Astrocyte (in vitro differentiated cells and primary cell): ENCODE data around the gene ABLIM2. TPM values are rescaled to one million over a fixed set of nuclear protein-coding genes. Genes with fewer than 3 reads are reported as not detected.
"Not testable (repeated sequence)": the region's sequence is repeated elsewhere in the genome, so short reads cannot be mapped to it uniquely, and the experiment has no call there.

Experiments
- DNase-seq: peaks from one replicate; pipeline ENCODE4 v3.0.0-alpha.2; 2010; ENCODE audit warnings: low read depth
- FAIRE-seq: peaks from 2 replicates; lab custom pipeline; 2011; peaks lifted over from hg19 to GRCh38; lab: Jason Lieb, UNC
- H2AFZ ChIP-seq: 2 replicates; pipeline ENCODE4 v1.6.0; 2012; ENCODE audit warnings: low read depth, low read length, inconsistent platforms
- H3K27ac ChIP-seq: 2 replicates; pipeline ENCODE4 v1.5.1; 2011; ENCODE audit warnings: low read depth, low read length, inconsistent platforms
- H3K27me3 ChIP-seq: 2 replicates; pipeline ENCODE4 v1.6.0; 2011; ENCODE audit warnings: low read length, inconsistent platforms; ENCODE audit not compliant: insufficient read depth
- H3K36me3 ChIP-seq: 2 replicates; pipeline ENCODE4 v1.5.1; 2011; ENCODE audit warnings: low read length, inconsistent platforms; ENCODE audit not compliant: insufficient read depth
- H3K4me1 ChIP-seq: 2 replicates; pipeline ENCODE4 v1.5.1; 2011; ENCODE audit warnings: low read length, inconsistent platforms; ENCODE audit not compliant: insufficient read depth
- H3K4me2 ChIP-seq: 2 replicates; pipeline ENCODE4 v1.6.0; 2012; ENCODE audit warnings: low read length, inconsistent platforms
- H3K4me3 ChIP-seq: 2 replicates; pipeline ENCODE4 v1.5.1; 2011; ENCODE audit warnings: low read depth, mild to moderate bottlenecking, low read length, inconsistent platforms; ENCODE audit not compliant: insufficient read depth
- H3K79me2 ChIP-seq: 2 replicates; pipeline ENCODE4 v1.6.0; 2012; ENCODE audit warnings: mild to moderate bottlenecking, low read length, inconsistent platforms; ENCODE audit not compliant: insufficient read depth
- H3K9ac ChIP-seq: 2 replicates; pipeline ENCODE4 v1.6.0; 2012; ENCODE audit warnings: mild to moderate bottlenecking, low read length, inconsistent platforms
- H3K9me3 ChIP-seq: 2 replicates; pipeline ENCODE4 v1.5.1; 2012; ENCODE audit warnings: low read depth, mild to moderate bottlenecking, low read length, inconsistent platforms; ENCODE audit not compliant: insufficient read depth
- H4K20me1 ChIP-seq: 2 replicates; pipeline ENCODE4 v1.6.0; 2012; ENCODE audit warnings: low read length, inconsistent platforms; ENCODE audit not compliant: insufficient read depth
- H3K27ac Mint-ChIP-seq: one replicate; pipeline ENCODE4 v1.8.0; 2021; ENCODE audit warnings: mild to moderate bottlenecking, mixed read lengths; ENCODE audit not compliant: unreplicated experiment
- H3K27me3 Mint-ChIP-seq: one replicate; pipeline ENCODE4 v1.8.0; 2021; ENCODE audit warnings: low read depth, mixed read lengths; ENCODE audit not compliant: unreplicated experiment
- H3K36me3 Mint-ChIP-seq: one replicate; pipeline ENCODE4 v1.8.0; 2021; ENCODE audit warnings: low read depth, mixed read lengths; ENCODE audit not compliant: unreplicated experiment
- H3K4me1 Mint-ChIP-seq: one replicate; pipeline ENCODE4 v1.8.0; 2021; ENCODE audit warnings: low read depth, mixed read lengths; ENCODE audit not compliant: unreplicated experiment
- H3K4me3 Mint-ChIP-seq: one replicate; pipeline ENCODE4 v1.8.0; 2021; ENCODE audit warnings: mild to moderate bottlenecking, moderate library complexity, mixed read lengths; ENCODE audit not compliant: unreplicated experiment
- H3K9me3 Mint-ChIP-seq: one replicate; pipeline ENCODE4 v1.8.0; 2021; ENCODE audit warnings: mild to moderate bottlenecking, mixed read lengths; ENCODE audit not compliant: unreplicated experiment
- EZH2 ChIP-seq: IDR thresholded peaks from 2 replicates; pipeline ENCODE4 v1.6.1; 2012; ENCODE audit warnings: mild to moderate bottlenecking, low read length, inconsistent platforms; ENCODE audit not compliant: insufficient read depth
- total RNA-seq: library from RNA; stranded (reverse); gene quantifications from 2 replicates; pipeline ENCODE4 v1.2.1, GENCODE V29; 2021
- TF ChIP-seq, protein P1 (sequence below): IDR thresholded peaks from 2 replicates; pipeline ENCODE4 v1.5.1; 2011; ENCODE audit warnings: low read depth, mild to moderate bottlenecking, inconsistent platforms, low read length, moderate library complexity; ENCODE audit not compliant: insufficient read depth

The ABLIM2 gene
- total RNA-seq, 1 donor from 2014 or later, result 0.50 TPM

DNA sequence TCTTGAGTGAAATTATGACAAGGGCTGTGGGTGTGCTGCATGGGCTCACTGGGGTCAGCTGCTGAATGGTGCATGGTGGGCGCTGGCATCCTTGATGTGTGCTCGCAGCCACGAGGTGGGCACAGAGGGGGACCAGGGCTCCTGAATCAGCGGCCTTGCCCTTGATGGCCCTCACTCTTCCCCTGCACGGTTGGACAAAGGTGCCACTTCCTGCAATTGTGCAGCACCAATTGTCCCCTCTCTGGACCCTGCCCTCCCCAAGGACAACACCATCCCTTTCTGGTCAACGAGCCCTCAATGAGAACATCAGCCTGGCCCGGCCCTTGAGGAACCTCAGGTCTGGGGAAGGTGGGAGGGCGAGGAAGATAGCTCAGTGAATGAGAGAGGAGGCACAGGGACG lies 16.1 kb downstream of the ABLIM2 start:
- Histone ChIP-seq H3K79me2 (no peaks in the 10 kb centered on the region), H3K27ac (no peak overlapping the region), H3K4me2 (no peak overlapping the region), H3K4me3 (no peak overlapping the region), H4K20me1 (no peaks in the 10 kb centered on the region), H3K9ac (no peak overlapping the region), H3K36me3 (no peaks in the 10 kb centered on the region), H3K27me3 (peaks cover 50% of the 10 kb centered on the region), H2AFZ (no peak overlapping the region), H3K4me1 (no peaks in the 10 kb centered on the region), H3K9me3 (peaks cover 4% of the 10 kb centered on the region)
- Mint-ChIP-seq H3K9me3 (peaks cover 10% of the 10 kb centered on the region), H3K27ac (no peak overlapping the region), H3K36me3 (no peaks in the 10 kb centered on the region), H3K4me3 (no peak overlapping the region), H3K27me3 (peaks cover 65% of the 10 kb centered on the region), H3K4me1 (peaks cover 1% of the 10 kb centered on the region)
- FAIRE-seq (no peak), DNase-seq (no peak)
- no peak for TF ChIP-seq EZH2
- TF ChIP-seq, protein P1, sequence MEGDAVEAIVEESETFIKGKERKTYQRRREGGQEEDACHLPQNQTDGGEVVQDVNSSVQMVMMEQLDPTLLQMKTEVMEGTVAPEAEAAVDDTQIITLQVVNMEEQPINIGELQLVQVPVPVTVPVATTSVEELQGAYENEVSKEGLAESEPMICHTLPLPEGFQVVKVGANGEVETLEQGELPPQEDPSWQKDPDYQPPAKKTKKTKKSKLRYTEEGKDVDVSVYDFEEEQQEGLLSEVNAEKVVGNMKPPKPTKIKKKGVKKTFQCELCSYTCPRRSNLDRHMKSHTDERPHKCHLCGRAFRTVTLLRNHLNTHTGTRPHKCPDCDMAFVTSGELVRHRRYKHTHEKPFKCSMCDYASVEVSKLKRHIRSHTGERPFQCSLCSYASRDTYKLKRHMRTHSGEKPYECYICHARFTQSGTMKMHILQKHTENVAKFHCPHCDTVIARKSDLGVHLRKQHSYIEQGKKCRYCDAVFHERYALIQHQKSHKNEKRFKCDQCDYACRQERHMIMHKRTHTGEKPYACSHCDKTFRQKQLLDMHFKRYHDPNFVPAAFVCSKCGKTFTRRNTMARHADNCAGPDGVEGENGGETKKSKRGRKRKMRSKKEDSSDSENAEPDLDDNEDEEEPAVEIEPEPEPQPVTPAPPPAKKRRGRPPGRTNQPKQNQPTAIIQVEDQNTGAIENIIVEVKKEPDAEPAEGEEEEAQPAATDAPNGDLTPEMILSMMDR, result no peak

DNA sequence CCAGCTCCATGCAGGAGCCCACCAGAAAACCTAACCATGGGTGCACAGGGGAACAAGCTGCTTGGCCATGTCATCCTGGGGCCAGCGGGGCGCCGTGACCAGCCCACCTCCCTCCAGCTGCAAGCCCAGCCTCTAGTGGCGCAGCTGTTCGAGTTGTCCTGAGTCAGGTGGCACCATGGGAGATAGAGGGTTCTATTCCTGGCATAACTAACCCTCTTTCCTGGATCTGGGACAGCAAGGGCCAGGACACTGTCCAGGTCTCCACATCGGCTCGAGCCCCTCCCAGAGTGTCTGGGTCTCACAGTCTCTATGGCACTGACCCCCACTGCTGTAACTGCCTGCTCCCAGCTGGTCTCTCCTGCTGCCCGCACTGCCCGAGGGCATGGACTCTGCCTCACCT lies 16.7 kb downstream of the ABLIM2 start:
- Histone ChIP-seq H3K4me3 (no peak overlapping the region), H4K20me1 (no peaks in the 10 kb centered on the region), H3K4me1 (no peaks in the 10 kb centered on the region), H3K79me2 (no peaks in the 10 kb centered on the region), H3K9me3 (peaks cover 4% of the 10 kb centered on the region), H2AFZ (no peak overlapping the region), H3K27me3 (peaks cover 43% of the 10 kb centered on the region), H3K36me3 (no peaks in the 10 kb centered on the region), H3K9ac (no peak overlapping the region), H3K4me2 (no peak overlapping the region), H3K27ac (no peak overlapping the region)
- Mint-ChIP-seq H3K27ac (no peak overlapping the region), H3K9me3 (peaks cover 10% of the 10 kb centered on the region), H3K4me1 (no peaks in the 10 kb centered on the region), H3K36me3 (no peaks in the 10 kb centered on the region), H3K4me3 (no peak overlapping the region), H3K27me3 (peaks cover 59% of the 10 kb centered on the region)
- FAIRE-seq (no peak), DNase-seq (no peak)
- TF ChIP-seq EZH2, result no peak
- TF ChIP-seq, protein P1, result no peak

DNA sequence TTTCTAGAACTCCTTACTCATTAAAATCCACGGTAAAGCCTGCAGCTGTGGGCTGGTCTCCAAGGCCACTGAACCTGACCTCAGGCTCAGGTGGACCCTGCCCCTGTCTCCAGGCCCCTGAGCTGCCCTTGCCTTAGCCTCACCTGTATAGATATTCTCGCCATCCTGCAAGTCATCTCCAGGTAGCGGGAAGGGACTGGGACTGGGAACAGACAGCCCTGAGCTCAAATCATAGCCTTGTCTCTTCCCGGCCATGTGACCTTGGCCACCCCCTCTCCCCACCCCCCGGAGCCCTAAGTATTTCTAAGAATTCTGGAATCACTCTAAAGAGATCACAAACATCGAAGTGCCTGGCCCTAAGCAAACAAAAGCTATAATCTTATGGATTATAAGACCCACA lies 17.7 kb downstream of the ABLIM2 start:
- Mint-ChIP-seq H3K36me3 (peaks cover 3% of the 10 kb centered on the region), H3K4me1 (no peaks in the 10 kb centered on the region), H3K4me3 (no peak overlapping the region), H3K27ac (no peak overlapping the region), H3K9me3 (peaks cover 10% of the 10 kb centered on the region), H3K27me3 (peaks cover 58% of the 10 kb centered on the region)
- Histone ChIP-seq H3K4me3 (no peak overlapping the region), H3K9me3 (peaks cover 4% of the 10 kb centered on the region), H3K4me2 (no peak overlapping the region), H3K36me3 (no peaks in the 10 kb centered on the region), H2AFZ (no peak overlapping the region), H3K27ac (no peak overlapping the region), H3K9ac (no peak overlapping the region), H3K27me3 (peaks cover 34% of the 10 kb centered on the region), H3K4me1 (no peaks in the 10 kb centered on the region), H3K79me2 (no peaks in the 10 kb centered on the region), H4K20me1 (no peaks in the 10 kb centered on the region)
- DNase-seq (no peak), FAIRE-seq (no peak)
- TF ChIP-seq EZH2, result no peak
- TF ChIP-seq, protein P1, result no peak

DNA sequence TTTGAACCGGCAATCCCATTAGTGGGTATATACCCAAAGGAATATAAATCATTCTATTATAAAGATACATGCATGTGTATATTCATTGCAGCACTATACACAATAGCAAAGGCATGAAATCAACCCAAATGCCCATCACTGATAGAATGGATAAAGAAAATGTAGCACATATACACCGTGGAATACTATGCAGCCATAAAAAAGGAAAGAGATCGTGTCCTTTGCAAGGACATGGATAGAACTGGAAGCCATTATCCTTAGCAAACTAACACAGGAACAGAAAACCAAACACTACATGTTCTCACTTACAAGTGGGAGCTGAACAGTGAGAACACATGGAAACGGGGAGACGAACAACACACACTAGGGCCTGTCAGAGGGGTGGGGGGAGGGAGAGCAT lies 18.9 kb downstream of the ABLIM2 start:
- not testable (repeated sequence) for H3K36me3 ChIP-seq, H3K9me3 ChIP-seq, H3K4me3 ChIP-seq, DNase-seq, H2AFZ ChIP-seq, H4K20me1 ChIP-seq, FAIRE-seq, H3K36me3 Mint-ChIP-seq, H3K4me3 Mint-ChIP-seq, H3K27ac Mint-ChIP-seq, H3K79me2 ChIP-seq, H3K4me1 ChIP-seq, H3K9ac ChIP-seq, H3K4me2 ChIP-seq, H3K4me1 Mint-ChIP-seq, H3K27ac ChIP-seq
- H3K27me3 ChIP-seq, result peaks cover 30% of the 10 kb centered on the region
- peaks cover 64% of the 10 kb centered on the region for H3K27me3 Mint-ChIP-seq
- peaks cover 10% of the 10 kb centered on the region for H3K9me3 Mint-ChIP-seq
